ENCODE measurements around the gene CSF2RB.

The CSF2RB gene

DNA sequence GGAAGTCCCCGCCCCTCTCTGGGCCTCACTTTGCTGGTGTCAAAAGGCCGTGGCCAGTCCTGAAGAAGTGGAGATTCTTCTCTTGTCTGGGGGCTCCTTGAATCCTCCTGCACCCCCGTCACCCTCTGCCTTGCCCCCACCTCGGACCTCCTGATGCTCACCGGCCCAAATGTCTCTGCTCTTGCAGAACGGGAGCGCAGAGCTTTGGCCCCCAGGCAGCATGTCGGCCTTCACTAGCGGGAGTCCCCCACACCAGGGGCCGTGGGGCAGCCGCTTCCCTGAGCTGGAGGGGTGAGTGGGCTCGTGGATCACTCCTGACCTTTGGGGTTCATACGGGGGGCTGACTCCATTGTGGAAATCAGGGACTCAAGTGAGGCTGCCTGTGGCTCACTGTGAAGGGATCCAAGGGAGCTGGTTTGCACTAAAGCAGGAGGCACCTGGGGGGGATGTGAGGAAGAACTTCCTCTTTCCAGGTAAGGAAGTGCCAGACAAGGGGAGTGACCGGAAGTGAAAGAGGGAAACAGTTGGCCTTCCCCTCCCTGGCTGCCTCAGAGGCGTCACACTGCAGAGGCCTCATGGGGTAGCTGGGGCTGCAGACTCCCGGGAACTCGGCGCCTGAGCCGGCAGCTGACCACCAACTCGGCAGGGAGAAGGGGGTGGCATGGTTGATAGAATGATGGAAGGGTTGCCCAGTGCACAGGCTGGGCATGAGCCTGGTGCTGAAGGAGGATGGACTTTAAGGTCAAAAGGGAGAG is 23.1 kb downstream of the CSF2RB start:
- no peak for DNase-seq (ENCODE audit: low read depth)

DNA sequence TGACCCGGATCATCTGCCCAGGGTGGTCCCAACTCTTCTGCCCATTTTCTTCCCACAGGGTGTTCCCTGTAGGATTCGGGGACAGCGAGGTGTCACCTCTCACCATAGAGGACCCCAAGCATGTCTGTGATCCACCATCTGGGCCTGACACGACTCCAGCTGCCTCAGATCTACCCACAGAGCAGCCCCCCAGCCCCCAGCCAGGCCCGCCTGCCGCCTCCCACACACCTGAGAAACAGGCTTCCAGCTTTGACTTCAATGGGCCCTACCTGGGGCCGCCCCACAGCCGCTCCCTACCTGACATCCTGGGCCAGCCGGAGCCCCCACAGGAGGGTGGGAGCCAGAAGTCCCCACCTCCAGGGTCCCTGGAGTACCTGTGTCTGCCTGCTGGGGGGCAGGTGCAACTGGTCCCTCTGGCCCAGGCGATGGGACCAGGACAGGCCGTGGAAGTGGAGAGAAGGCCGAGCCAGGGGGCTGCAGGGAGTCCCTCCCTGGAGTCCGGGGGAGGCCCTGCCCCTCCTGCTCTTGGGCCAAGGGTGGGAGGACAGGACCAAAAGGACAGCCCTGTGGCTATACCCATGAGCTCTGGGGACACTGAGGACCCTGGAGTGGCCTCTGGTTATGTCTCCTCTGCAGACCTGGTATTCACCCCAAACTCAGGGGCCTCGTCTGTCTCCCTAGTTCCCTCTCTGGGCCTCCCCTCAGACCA is 24.0 kb downstream of the CSF2RB start:
- no peak for DNase-seq (ENCODE audit: low read depth)

DNA sequence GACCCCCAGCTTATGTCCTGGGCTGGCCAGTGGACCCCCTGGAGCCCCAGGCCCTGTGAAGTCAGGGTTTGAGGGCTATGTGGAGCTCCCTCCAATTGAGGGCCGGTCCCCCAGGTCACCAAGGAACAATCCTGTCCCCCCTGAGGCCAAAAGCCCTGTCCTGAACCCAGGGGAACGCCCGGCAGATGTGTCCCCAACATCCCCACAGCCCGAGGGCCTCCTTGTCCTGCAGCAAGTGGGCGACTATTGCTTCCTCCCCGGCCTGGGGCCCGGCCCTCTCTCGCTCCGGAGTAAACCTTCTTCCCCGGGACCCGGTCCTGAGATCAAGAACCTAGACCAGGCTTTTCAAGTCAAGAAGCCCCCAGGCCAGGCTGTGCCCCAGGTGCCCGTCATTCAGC is 24.6 kb downstream of the CSF2RB start:
- no peak for DNase-seq (ENCODE audit: low read depth)

DNA sequence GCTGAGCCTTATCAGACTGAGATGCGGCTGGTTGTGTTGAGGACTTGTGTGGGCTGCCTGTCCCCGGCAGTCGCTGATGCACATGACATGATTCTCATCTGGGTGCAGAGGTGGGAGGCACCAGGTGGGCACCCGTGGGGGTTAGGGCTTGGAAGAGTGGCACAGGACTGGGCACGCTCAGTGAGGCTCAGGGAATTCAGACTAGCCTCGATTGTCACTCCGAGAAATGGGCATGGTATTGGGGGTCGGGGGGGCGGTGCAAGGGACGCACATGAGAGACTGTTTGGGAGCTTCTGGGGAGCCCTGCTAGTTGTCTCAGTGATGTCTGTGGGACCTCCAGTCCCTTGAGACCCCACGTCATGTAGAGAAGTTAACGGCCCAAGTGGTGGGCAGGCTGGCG is 25.5 kb downstream of the CSF2RB start:
- no peak for DNase-seq (ENCODE audit: low read depth)

GRCh38 chr22:36940676-36941075 is 27.2 kb downstream of the CSF2RB start:
- DNase-seq (ENCODE audit: low read depth) = no peak

GRCh38 chr22:36942556-36942955 is 29.1 kb downstream of the CSF2RB start:
- no peak for DNase-seq (ENCODE audit: low read depth)

GRCh38 chr22:36946421-36947158 is 33.2 kb downstream of the CSF2RB start:
- no peak for DNase-seq (ENCODE audit: low read depth)

- DNase-seq (ENCODE audit: low read depth) = no peak
Measured at GRCh38 chr22:36948273-36949225, 35.1 kb downstream of the CSF2RB start.

DNA sequence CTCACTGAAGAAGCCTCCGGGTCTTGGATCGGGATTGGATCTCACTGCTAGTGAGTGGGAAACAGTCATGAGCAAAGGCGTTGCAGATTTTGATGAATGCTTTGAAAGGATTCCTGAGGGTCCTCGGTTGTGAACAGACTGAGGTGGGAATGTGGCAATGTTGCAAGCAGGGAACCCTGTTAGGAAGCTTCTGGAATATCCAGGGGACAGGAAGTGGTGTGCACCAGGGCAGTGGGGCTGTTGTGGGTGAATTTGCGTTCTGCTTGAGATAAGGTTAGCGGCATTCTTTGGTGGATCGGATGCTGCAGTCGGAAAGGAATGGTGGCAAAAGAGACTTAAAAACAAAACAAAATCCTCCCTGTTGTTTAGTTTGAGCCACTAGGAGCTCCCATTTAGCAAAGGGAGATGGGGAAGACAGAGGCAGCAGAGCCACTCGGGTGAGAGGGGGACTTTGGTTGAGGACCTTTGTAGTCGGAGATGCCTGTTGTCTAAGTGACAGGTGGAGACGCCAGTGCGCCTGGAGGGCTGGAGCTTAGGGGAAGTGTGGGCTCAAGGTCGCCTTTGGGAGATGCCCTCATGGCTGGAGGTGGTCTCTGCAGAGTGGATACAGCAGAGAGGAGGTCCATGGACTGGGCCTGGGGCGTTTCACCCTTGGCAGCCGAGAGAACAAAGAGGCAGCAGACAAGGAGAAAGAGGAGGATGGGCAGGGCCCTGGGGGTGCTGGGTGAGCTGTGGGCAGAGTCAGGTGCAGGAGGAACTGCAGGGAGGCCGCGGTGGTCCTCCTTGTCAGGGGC is 37.6 kb downstream of the CSF2RB start:
- DNase-seq (ENCODE audit: low read depth) = no peak

GRCh38 chr22:36951746-36952145 is 38.3 kb downstream of the CSF2RB start:
- DNase-seq (ENCODE audit: low read depth) = no peak

DNA sequence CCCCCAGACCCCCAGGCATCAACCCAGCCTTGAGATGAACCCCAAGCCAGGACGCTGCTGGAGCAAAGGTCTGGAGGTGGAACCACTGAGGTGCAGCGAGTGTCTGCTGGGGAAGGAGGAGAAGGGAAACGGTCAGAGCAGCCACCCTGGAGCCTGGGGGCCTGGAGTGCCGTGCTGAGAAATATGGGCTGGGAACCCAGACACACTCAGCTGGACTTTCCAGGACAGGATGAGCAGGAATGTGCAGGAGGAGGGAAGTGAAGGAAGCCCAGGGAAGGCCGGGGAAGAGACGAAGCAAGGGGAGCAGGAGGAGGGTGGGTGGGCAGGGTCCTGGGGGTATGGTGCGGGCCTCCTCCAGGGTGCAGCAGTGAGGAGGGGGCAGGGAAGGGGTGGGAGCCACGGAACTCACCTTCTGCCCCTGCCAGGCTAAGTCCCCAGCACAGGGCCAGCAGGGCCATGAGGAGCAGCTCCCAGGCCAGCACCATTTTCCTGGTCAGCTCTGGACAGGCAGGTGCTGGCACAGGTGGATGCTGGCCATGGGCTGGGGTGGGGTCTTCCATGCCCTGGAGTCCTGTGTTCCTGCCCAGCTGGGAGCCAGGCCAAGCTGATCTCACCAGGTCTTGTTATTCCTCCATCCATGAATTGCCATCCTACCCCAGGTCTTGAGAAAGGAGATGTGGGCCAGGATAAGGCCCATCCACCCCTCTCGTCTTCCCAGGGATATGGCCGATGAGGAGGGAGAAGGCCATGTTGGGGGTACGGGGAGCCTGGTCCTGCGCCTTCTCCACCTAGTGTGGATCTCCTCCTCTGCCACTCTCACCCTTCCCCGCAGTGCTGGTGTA is 40.0 kb downstream of the CSF2RB start:
- DNase-seq (ENCODE audit: low read depth) = no peak

DNA sequence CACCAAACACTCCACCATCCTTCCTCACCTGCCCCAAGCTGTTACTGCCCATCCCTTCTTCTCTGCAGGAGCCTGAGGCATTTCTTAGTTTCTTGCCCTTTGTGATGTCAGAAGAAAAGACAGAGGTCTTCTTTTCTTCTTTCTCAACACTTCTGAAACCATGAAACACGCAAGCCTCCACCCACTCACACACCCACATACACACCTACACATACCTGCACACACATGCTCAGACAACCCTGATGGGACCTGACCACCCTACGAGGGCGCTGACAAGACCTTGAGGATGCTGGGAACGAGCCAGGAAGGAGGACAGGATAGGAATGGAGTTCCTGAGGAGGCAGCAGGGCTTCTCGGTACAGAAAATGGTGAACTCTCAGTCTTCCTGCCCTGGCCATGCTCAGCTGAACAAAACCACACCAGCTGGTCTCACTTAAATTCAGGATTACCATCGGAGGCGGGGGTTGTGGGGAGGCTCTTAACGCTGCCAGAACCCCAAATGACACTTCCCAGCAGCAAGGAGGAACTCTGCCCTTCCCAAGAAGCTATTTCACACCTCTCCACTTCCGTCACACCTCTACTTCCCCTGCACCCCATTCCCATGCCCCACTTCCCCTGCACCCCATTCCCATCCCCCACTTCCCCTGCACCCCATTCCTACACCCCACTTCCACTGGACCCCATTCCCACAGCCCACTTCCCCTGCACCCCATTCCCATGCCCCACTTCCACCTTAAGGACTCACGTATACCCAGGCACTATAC is 41.0 kb downstream of the CSF2RB start:
- DNase-seq (ENCODE audit: low read depth) = no peak

GRCh38 chr22:36955691-36956090 is 42.3 kb downstream of the CSF2RB start:
- DNase-seq (ENCODE audit: low read depth) = no peak

GRCh38 chr22:36958366-36958765 is 44.9 kb downstream of the CSF2RB start:
- DNase-seq (ENCODE audit: low read depth) = no peak

DNA sequence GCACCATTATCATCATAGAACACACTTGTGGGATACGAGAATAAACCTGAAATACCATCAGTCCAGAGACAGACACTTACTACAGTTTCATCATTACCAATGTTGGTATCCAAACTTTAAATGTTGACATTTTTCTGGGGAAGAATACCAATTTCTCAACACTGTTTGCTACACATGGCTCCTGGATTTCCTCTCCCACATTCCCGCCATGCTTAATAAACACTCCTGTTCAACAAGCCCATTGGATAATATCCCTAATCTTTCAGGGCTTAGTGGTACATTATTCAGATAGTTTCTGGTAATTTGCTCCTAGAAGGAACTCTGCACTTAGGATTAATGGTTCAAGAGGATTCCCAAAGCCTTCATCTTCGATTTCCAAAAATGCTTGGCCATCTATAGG is 48.2 kb downstream of the CSF2RB start:
- no peak for DNase-seq (ENCODE audit: low read depth)

- DNase-seq (ENCODE audit: low read depth) = no peak
Measured at GRCh38 chr22:36963302-36963701, 49.9 kb downstream of the CSF2RB start.

- no peak for DNase-seq (ENCODE audit: low read depth)
Measured at GRCh38 chr22:36964106-36964505, 50.7 kb downstream of the CSF2RB start.

- no peak for DNase-seq (ENCODE audit: low read depth)
Measured at GRCh38 chr22:36965696-36966095, 52.3 kb downstream of the CSF2RB start.

- no peak for DNase-seq (ENCODE audit: low read depth)
Measured at GRCh38 chr22:36966851-36967540, 53.6 kb downstream of the CSF2RB start.

Data from fibroblast of the conjunctiva (primary cell).